Right ventricle myocardium inferior (tissue), 1 donor: ENCODE results near the gene LGI4. TPM values are rescaled to one million over a fixed set of nuclear protein-coding genes. Genes with fewer than 3 reads are reported as not detected.

ENCODE experiments used
- ATAC-seq: fragments of 200-7000 bp; cut with Tn5 transposase; one replicate; pipeline ENCODE4 v1.9.1; 2020; ENCODE audit warnings: mild to moderate bottlenecking, moderate library complexity
- DNase-seq: peaks from one replicate; pipeline ENCODE4 v3.0.0; 2021; ENCODE audit errors: missing footprints
- intact Hi-C: fragments of 100-400 bp; cut with DNase I; formaldehyde crosslinking; loops from one replicate; pipeline ENCODE4 v1.11.0; 2022
- long read RNA-seq: library from polyadenylated mRNA; unstranded; transcript quantifications from one replicate; pipeline ENCODE4 v2.0.0, GENCODE V29; 2021
- total RNA-seq: library from RNA; stranded (reverse); fragmentation: NEBNext Ultra II Directional; extraction: Animal tissue kit (Norgen Biotek cat#: 25700); gene quantifications from one replicate; pipeline ENCODE4 v1.2.1, GENCODE V29; 2021
- donor health status: DM: no; HTN: yes; CAD: no; lungs with severe emphysema.

Gene LGI4
- total RNA-seq = 10.0 TPM
- long read RNA-seq, partial matches to known transcripts = 5 of 11 reads
- long read RNA-seq, other reads (novel, unspliced or antisense) = 2 of 11 reads

DNA sequence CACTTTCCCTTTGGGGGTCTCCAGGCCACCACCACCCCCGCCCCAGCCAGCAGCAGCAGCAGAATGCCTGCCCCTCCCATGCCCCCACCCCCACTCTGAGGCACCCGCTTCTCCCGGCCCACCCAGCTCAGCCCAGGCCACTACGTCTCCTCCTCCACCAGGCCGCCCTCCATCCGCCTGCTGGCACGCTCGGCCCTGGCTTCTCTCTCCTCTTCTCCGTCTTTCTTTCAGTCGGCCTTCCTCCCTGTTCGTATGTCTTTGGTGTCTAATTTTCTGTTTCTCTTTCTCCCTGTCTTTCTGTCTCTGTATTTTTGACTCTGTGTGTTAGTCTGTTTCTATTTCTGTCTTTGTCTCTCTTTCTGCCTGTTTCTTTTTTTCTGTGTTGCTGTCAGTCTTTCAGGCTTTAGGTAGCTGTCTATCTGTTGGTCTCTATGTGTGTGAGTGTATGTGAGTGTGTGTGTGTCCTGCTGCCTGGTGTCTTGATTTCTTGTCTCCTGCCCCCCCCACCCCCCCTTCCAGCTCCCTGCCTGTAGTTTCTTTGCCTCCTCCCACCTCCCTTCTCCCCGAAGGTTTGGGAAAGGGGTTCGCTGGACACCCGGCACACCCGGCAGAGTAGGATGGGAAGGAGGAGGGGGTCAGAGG is at the start of gene LGI4:
TSS of gene LGI4 (minus strand) at position 459 of the 642 bp plus-strand sequence. CDS start at position 80, 379 bp downstream.
- intact Hi-C loops = loop anchor here (1.0 to 2.0 kb wide), 2 partner anchors 20 to 68 kb away; no protein-coding TSS in a partner anchor
- no peak for ATAC-seq
- DNase-seq = peak; percentile 75

DNA sequence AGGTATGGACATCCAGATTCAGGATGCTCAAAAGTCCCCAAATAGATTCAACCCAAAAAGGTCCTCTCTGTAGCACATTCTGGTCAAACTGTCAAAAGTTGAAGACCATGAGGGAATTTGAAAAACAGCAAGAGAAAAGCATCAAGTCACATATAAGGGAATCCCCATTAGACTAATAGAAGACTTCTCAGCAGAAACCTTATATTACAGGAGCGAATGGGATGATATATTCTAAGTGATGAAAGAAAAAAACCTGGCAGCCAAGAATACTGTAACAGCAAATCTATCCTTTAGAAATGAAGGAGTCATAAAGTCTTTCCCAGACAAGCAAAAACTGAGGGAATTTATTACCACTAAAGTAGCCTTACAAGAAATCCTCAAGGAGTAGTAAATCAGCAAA is 49.4 kb upstream of the LGI4 start:
- ATAC-seq (no peak), DNase-seq (no peak)
- intact Hi-C loops = no loop called here

DNA sequence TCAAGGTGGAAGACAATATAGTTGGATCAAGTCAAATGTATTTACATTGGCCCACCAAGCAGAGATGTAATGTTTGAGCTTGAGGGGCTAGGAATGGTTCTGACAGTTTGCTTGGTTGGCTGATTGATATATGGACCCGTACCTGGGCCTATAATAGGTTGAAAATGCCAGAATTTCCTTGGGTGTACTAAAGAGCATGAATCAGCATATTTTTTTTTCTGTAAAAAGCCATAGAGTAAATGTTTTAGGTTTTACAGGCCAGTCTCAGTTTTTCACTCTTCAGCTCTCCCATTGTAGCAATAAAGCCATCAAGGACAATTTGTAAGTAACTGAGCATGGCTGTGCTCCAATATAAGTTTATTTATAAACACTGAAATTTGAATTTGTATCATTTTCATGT is 46.5 kb upstream of the LGI4 start:
- no peak for DNase-seq
- intact Hi-C loops = no loop called here
- ATAC-seq = no peak

DNA sequence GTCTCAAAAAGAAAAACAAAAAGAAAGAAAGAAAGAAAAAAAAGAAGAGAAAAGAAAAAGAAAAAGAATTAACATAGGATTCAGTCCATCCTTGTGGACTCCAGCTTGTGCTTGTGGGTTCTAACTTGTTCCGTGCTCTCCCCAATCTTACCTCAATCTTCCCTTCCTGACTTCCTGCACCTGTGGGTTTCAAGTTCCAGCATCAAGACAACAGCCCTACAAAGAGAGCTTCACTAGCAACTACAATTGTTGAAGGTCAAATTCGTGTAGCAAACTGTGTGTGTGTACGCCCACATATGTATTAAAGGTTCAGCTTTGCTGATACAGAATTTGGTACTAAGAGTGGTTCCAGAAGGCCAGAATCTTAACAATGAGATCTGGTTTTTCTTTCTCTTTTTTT is 45.0 kb upstream of the LGI4 start:
- no peak for DNase-seq
- ATAC-seq = no peak
- intact Hi-C loops = no loop called here

DNA sequence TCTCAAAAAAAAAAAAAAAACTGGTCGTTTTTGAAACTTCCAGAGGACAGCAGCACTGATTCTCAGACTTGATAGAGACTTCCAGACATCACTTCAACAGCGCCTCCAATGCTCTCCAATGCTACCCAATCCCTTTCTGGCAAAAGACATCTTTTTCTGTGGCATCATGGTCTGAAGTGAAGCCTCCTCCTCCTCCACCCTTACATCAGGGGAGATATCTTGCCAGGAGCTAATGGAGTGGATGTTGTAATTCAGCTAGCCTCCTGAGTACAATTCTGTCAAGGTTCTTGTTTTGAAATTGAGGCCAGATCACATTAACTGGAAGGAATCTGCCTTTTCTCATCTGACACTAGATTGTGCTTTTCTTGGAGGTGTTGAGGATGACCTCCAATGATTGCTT is 43.8 kb upstream of the LGI4 start:
- intact Hi-C loops = no loop called here
- DNase-seq = no peak
- no peak for ATAC-seq

DNA sequence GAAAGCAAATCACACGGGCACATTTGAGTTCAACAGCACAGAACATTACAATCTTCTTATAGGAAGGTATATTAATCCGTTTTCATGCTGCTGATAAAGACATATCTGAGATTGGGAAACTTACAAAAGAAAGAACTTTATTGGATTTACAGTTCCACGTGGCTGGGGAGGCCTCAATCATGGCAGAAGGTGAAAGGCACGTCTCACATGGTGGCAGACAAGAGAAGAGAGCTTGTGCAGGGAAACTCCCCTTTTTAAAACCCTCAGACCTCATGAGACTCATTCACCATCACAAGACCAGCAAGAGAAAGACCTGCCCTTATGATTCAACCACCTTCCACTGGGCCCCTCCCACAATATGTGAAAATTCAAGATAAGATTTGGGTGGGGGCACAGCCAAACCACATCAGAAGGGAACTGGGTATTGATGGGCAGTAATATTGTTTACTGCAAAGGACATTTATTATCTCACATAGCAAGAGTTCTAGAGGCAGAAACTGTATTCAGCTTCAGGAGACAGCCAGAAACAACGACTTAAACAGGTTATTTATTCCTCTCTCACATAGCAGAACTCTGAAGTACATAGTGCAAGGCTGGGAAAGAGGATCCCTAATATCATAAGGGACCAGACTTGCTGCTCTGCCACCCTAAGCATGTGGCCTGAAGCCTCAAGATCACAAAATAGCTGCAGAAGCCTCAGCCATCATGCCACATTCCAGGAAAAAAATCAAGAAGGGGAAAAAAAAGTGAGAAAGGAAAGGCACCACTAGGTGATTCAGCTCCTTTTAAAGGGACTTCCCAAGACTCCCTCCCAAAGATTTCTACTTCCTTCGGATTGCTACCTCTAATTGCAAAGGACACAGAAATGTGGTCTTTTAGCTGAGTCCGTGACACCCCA is 42.8 kb upstream of the LGI4 start:
- intact Hi-C loops = no loop called here
- DNase-seq = no peak
- ATAC-seq = no peak

DNA sequence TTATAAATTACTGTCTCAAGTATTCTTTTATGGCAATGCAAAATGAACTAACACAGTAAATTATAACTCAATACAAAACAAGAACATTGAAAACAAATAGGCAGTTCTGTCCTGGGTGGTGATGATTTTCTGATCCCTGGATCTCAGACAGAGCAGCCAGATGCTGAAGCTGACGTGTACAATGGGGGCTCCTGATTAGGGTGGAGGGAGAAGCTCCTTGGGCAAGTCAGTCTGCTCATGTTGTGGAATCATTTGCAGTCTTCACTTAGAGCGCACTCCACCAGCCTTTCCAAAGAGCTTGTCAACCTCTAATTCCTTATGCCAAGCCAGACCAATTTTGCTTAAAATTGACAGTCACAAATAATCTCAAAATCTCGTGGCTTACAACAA is 41.3 kb upstream of the LGI4 start:
- intact Hi-C loops = no loop called here
- DNase-seq = no peak
- no peak for ATAC-seq

DNA sequence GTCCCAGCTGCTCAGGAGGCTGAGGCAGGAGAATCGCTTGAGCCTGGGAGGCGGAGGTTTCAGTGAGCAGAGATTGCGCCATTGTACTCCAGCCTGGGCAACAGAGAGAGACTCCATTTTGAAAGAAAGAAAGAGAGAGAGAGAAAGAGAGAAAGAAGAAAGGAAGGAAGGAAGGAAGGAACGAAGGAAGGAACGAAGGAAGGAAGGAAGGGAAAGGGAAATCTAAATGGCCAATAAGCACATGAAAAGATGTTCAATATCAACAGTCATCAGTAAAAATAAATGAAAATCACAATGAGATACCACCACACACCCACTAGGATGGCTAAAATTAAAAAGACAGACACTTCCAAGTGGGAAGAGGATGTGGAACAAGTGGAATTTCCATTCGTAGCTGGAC is 39.4 kb upstream of the LGI4 start:
- no peak for DNase-seq
- intact Hi-C loops = no loop called here
- ATAC-seq = no peak

DNA sequence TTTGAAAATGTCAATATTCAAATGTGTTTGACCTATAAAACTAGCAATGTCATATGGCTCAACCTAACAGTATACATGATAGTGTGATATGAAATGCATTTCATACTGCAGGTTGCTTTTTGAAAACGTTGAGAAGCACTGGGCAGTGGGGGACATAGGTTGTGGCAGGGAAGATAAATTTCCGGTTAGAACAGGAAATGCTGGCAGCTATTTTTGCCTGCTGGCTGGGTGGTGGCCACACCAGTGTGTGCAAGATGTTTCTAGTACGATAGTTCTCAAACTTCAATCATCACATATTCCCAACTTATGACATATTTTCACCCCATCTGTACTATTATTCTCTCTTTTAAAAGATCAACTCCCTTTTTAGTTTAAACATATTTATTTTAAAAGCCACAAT is 36.9 kb upstream of the LGI4 start:
- intact Hi-C loops = no loop called here
- ATAC-seq (no peak), DNase-seq (no peak)

DNA sequence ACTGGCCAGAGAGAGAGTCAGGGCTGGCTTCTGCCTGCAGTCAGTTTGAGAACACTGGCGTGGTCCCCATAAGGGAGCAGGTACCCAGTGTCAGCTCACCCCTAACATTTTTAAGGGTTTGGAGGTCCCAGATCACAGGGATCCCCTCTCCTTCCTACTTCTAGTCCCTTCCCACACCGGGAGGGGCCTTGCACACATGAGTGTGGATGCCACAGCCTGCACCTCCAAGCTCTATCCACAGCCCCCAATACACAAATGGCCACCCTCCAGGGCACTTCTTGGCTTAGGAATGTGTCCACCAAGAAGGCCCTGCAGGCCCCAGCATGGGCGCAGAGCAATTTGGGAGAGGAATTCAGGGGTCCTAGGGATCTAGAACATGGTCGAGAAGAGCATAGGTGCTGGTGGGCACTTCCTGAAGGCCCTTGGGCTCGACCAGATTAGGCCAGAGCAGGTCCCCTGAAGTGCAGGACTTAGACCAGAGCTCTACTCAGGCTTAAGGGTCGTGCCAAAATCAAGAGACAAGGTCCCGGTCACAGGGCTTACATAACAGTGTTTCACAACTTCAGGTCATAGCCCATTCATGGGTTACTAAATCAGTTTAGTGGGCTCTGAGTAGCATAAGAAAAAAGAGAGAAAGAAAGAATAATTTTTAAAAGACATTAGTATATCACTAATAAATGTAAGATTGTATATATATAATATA is 35.7 kb upstream of the LGI4 start:
- no peak for DNase-seq
- no peak for ATAC-seq
- intact Hi-C loops = no loop called here

DNA sequence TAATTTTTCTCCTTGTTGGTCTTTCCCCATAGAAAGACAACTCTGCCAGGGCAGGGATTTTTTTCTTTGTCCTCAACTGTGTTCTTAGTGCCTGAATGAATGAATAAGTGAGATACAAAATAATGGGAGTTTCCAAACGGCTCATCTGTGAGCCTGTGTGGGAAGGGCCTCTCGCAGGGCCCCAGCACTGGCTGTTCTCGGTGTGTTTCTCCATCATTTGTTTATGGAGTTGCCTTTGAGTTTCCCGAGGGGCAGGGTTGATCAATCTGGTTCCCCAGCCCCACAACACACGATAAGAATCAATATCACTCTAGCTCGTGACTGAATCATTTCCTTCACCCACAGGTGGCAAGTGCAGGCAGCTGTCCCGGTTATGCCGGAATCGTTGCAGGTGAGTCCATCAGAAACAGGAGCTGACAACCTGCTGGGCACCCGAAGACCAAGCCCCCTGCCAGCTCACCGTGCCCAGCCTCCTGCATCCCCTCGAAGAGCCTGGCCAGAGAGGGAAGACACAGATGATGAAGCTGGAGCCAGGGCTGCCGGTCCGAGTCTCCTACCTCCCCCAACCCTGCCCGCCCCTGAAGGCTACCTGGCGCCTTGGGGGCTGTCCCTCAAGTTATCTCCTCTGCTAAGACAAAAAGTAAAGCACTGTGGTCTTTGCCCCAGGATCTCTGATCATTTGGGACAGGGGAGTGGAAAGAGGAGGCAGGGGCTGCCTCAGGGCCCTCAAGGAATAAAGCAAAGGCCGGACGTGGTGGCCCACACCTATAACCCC is 34.5 kb upstream of the LGI4 start:
- intact Hi-C loops = no loop called here
- no peak for DNase-seq
- no peak for ATAC-seq

DNA sequence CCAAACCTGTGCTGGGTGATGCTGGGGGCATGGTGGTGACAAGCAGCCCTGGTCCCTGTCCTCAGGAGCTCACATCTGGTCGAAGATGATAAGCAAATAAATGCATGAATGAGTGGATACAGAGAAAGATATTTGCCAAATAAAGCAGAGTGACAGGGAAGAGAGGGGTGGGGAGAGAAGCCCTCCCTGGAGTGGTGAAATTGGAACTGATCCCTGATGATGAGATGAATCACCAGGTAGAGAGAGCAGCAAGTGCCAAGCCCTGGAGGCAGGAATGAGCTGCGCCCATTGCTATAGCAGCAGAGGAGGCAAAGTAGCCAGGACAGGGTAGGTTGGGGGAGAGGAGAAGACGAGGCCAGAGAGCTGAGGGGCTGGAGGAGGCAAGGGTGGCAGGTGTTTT is 33.3 kb upstream of the LGI4 start:
- ATAC-seq (no peak), DNase-seq (no peak)
- intact Hi-C loops = no loop called here

DNA sequence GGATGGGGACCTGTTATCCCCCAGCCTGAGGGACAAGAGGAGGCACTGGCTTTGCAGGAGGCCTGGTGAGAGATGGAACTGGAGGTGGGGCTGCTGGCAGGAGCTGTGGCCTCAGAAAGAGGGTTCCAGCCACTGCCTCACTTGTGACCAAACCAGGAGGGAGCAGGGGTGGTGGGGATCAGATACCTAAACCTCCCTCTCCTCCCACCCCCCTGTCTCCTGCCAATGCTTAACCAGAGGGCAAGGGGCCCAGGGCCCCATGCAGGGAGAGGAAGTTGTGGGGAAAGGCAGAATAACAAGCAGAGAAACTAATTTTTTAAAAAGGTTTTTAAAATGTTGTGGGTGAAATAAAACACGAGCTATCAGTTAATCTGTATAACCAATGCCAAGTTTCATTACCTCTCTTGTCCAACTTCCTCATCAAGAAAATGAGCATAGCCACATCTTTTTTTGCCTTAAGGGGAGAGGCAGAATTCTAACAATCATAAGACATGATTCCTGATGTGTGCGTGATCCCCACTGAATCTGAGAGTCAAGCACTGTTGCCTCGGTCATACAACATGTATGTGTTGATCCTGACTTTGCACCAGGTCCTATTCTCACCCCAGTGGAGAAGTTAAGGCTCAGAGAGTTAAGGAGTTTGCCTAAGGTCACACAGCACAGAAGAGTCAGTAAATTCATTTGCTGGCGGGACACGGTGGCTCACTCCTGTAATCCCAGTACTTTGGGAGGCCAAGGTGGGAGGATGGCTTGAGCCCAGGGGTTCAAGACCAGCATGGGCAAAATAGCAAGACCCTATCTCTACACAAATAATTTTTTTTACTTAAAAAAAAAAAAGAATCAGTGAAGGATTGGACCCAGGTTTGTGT is 32.6 kb upstream of the LGI4 start:
- ATAC-seq (no peak), DNase-seq (no peak)
- intact Hi-C loops = no loop called here

DNA sequence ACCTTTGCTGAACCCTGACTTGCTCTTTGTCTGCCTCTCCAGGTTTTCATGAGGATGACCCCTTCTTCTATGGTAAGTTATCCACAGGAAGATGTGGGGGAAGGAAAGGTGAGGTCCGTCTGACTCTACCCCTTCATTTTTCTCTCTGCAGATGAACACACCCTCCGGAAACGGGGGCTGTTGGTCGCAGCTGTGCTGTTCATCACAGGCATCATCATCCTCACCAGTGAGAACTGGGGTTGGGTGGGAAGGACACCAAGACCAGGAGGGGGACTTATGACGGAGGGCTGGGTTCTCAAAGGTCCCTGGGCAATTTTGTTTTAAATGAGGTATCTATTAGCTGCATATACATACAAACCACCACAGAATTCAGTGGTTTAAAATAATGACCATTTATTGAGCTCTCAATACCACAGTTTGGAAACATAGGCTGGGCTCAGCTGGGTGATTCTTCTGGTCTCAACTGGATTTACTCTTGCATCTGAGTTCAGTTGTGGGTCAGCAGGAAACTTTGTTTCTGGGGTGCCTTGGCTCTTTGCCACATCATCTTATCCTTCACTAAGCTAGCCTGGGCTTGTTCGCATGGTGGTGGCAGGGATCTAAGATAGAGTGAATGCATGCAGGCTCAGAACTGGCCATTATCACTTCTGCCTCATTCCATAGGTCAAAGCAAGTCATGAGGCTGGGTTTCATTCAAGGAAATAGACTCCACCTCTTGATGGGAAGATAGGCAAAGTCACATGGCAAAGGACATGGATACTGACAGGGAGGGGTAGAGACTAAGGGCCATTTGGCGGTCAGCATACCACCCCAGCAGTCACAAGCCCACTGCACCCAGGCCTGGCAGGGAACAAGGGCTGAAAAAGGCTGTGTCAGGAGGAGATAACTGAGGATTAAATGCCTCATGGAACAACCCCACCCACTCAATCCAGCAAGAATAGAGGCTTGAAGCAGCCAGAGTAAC is 31.5 kb upstream of the LGI4 start:
- no peak for DNase-seq
- no peak for ATAC-seq
- intact Hi-C loops = no loop called here

DNA sequence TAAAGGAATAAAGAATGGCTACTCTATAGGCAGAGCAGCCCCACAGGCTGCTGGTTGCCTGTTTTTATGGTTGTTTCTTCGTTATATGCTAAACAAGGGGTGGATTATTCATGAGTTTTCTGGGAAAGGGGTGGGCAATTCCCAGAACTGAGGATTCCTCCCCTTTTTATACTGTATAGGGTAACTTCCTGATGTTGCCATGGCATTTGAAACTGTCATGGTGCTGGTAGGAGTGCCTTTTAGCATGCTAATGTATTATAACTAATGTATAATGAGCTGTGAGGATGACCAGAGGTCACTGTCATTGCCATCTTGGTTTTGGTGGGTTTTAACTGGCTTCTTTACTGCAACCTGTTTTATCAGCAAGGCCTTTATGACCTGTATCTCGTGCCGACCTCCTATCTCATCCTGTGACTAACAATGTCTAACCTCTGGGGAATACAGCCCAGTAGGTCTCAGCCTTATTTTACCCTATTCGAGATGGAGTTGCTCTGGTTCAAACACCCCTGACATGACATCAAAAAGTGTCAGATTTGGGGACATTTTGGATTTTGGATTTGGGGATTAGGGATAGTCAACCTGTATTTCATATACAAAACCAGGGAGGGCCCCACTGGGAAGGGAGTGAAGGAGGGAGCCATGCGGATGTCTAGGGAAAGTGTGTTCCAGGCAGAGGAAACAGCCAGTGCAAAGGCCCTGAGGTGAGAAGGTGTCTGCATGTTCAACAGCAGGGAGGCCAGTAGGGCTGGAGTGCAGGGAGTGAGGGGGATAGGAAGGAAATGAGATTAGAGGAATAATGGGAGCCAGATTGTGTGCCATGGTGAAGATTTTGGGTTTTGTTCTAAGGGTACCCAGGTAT is 30.6 kb upstream of the LGI4 start:
- ATAC-seq (no peak), DNase-seq (no peak)
- intact Hi-C loops = no loop called here

DNA sequence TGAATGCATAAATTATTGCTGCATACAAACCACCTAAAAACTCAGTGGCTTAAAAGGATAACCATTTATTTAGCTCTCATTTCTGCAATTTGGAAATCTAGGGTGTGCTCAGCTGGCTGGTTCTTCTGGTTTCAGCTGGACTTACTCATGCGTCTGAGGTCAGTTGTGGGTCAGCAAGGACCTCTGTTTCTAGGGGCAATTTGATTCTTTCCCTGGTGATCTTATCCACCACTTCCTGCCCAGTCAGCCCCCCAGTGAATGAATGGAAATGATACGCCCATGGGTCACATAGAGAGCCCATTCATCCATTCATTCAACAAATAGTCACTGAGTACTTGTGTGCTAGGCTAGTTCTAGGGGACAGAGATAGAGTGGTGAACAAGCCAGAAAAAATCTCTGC is 29.6 kb upstream of the LGI4 start:
- no peak for DNase-seq
- intact Hi-C loops = no loop called here
- ATAC-seq = no peak
